HG03558 (cell line): ENCODE data around the gene ZNF878.
"Not testable (repeated sequence)": the region's sequence is repeated elsewhere in the genome, so short reads cannot be mapped to it uniquely, and the experiment has no call there.

Experiments
- ATAC-seq: cut with Tn5 transposase; IDR thresholded peaks from one replicate; pipeline ENCODE4 v1.9.1; 2021; ENCODE audit warnings: moderate number of reproducible peaks; ENCODE audit not compliant: unreplicated experiment; ENCODE audit errors: extremely low read depth

ZNF878 gene

DNA sequence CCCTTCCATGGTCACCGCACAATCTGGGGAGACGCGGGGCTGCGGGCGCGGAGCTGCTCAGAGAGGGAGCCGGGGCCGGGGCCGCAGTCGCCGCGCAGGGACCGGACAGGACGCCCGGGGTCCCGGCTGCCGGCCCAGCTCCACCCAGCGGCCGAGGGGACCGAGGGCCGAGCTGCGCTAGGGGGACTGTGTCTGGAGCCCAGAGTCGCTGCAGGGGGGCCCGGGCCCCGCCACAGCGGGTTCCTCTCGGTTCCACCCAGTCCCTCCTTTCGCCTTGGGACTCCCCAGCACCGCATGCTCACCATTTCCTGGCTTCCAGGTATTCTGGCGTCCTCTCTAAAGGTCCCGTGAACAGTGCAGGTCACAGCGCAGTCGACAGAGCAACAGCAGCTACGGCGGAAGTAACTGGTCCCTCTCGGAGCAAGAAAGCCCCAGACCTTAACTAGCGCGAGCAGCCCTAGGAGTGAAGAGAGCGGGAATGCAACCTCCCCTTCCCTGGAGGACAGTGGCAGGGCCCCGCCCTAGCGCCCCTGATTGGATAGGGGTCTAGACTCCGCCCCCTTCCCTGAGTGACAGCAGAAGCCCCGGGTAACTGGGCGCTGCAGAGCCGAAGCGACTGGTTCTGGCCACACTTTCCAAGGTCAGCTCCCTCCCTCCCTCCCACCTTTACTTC, at the start of gene ZNF878:
TSS of gene ZNF878 (minus strand) at position 465 of the 673 bp plus-strand sequence. CDS start at position 305, 160 bp downstream.
- ATAC-seq: peak; percentile 56

DNA sequence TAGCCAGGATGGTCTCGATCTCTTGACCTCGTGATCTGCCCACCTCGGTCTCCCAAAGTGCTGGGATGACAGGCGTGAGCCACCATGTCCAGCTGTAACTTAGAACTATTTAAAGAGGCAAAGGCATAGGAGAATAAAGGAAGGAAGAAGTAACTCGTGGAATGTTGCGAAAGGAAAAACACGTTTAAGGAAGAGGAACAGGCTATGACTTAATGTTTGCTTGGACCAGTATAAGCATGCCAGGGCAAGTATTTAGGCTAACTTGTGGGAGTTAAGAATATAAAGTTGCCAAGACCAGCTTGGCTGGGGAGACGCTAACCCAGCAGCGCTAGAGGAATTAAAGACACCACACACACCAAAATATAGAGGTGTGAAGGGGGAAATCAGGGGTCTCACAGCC, 45.3 kb upstream of the ZNF878 start:
- ATAC-seq: no peak

DNA sequence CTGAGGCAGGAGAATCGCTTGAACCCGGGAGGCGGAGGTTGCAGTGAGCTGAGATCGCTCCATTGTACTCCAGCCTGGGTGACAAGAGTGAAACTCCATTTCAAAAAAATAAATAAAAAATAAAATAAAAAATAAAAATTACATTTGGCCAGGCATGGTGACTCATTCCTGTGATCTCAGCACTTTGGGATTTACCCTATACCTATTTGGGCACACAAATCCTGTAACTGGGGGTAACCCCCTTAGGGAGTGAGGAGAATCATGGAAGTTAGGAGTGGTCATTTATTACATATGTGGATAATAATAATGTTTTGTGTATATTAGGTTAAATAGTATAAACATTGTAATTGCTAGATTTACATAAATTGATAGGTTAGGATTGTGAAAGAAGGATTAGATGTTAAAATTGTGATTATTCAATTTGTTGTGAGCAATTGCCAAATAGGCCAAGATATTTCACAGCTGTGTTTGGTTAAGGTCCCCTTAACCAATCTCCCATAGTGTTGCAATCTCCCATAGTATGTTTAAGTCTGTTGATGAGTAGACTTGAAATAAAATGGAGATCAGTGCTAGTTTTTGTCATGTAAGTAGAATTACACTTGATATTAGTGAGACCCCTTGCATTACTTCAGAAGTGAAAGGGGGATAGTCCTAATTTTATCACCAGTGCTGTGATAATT, 42.5 kb upstream of the ZNF878 start:
- ATAC-seq: no peak

DNA sequence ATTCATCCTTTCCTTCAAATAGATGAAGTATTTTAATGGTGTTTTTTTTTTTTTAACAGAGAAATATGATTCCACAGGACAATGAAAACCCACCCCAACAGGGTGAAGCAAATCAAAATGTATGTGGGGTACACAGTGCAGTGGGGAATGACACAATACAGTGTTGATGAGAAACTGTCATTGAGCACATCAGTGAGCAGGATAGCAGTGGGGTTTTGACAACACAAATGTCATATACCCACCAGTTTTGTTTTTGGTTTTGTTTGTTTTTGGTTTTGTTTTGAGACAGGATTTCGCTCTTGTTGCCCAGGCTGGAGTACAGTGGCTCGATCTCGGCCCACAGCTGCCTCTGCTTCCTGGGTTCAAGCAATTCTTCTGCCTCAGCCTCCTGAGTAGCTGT, 41.0 kb upstream of the ZNF878 start:
- no peak for ATAC-seq

DNA sequence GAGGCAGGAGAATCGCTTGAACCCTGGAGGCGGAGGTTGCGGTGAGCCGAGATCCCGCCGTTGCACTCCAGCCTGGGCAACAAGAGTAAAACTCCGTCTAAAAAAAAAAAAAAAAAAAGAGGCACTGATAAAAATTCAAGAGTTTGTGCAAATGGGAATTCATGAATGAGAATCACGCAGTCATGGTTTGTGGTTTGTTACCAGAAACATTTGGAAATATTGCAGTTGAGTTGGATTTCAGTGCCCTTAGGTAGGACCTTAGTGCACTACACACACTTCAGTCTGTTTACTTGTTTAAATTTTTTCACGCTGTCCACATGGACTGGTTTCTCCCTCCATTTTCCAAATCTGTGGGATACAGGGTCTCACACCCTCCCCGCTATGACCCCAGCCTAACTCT, 40.2 kb upstream of the ZNF878 start:
- no peak for ATAC-seq

DNA sequence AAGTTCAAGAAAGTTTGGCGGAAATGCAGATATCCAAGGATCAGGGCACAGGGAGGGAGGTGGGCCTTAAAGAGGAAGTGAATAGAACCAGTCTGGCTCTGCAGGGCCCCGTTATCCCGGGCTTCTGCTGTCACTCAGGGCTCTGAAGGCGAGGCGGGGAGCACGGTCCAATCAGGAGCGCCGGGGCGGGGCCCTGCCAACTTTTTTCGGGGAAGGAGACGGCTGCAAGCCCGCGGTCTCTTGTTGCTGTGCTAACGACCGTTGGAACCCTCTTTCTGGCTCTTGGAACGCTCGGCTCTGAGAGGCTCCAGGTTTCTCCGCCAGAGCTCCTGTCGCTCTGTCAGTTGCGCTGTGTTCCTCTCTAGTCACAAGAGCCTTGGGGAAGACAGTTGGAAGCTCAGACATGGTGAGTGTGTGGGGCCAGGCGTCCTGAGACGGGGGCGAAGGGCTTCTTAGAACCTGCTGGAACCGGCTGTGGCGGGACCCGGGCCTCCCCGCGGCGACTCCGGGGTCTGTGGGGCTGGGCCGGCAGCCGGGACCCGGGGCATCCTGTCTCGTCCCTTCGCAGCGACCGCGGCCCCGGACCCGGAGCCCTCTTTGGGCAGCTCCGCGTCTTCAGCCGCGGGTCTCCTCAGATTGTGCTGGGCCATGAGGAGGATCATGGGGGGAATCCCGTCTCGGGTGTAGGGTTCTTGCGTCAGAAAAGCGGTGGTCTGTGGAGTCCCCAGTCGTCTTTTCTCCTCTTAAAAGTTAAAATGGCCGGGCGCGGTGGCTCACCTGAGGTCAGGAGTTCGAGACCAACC, 39.5 kb upstream of the ZNF878 start:
- no peak for ATAC-seq

DNA sequence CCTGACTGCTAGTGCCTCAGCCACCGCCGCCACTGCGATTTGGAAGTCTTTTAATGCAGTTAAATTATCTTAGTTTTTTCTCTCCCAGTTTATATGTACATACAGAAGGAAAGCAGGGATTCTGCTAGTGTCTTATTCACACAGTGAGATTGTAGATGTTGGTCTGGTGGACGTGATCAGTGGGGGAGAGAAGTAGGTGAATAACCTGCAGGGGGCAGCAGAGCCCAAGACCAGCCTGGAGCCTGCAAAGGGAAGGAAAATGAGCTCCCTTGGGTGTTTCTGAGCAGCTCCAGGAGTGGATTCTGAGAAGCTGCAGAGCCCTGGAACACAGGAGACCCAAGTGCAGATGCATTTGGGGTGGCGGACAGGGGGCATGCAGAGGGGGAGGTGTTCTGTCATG, 38.0 kb upstream of the ZNF878 start:
- no peak for ATAC-seq

DNA sequence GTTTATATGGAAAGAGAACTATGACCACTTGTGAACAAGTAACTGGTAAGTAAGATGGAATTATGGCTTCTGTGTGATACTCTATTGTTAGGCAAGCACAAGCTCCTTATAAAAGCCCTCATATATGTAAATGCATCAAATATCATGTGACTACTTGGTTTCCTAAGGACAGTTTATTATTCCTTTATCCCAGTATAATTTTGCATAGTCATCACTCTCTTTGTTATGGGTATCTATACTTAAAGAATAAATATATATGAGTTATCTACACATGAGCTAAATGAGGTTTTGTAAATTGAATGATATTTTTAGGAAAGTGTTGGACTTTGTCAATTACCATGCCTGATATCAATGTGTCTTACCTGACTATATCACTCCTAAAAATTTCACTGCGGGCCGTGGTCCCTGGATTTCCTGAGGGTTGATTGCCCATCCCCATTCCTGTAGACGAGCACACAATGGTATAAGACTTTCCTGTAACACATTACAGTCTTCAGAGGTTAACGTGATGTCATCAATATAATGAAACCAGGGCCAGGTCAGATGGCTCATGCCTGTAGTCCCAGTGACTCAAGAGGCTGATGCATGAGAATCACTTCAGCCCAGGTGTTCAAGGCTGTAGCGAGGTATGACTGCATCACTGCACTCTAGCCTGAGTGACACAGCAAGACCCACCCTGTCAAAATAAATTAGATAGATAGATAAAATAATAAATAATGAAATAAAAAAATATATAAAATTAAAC, 32.5 kb upstream of the ZNF878 start:
- no peak for ATAC-seq

DNA sequence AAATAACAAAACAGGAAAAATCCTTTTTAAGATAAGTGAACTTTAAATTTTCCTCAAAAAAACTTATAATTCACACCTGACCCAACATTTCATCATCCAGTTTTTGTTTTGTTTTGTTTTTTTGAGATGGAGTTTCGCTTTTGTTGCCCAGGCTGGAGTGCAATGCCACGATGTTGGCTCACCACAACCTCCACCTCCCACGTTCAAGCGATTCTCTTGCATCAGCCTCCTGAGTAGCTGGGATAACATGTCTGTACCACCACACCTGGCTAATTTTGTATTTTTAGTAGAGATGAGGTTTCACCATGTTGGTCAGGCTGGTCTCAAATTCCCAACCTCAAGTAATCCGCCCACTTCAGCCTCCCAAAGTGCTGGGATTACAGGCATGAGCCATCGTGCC, 30.6 kb upstream of the ZNF878 start:
- not testable (repeated sequence) for ATAC-seq

DNA sequence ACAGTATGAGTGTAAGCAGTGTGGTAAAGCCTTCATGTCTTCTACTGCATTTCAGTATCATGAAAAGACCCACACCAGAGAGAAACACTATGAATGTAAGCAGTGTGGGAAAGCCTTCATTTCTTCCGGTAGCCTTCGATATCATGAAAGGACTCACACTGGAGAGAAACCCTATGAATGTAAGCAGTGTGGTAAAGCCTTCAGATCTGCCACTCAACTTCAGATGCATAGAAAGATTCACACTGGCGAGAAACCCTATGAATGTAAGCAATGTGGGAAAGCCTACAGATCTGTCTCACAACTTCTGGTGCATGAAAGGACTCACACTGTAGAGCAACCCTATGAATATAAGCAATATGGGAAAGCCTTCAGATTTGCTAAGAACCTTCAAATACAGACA, 24.6 kb upstream of the ZNF878 start:
- no peak for ATAC-seq

DNA sequence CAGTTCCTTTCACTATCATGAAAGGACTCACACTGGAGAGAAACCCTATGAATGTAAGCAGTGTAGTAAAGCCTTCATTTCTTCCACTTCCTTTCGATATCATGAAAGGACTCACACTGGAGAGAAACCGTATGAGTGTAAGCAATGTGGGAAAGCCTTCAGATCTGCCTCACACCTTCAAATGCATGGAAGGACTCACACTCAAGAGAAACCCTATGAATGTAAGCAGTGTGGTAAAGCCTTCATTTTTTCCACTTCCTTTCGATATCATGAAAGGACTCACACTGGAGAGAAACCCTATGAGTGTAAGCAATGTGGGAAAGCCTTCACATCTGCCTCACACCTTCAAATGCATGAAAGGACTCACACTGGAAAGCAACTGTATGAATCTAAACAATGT, 23.6 kb upstream of the ZNF878 start:
- ATAC-seq: not testable (repeated sequence)

DNA sequence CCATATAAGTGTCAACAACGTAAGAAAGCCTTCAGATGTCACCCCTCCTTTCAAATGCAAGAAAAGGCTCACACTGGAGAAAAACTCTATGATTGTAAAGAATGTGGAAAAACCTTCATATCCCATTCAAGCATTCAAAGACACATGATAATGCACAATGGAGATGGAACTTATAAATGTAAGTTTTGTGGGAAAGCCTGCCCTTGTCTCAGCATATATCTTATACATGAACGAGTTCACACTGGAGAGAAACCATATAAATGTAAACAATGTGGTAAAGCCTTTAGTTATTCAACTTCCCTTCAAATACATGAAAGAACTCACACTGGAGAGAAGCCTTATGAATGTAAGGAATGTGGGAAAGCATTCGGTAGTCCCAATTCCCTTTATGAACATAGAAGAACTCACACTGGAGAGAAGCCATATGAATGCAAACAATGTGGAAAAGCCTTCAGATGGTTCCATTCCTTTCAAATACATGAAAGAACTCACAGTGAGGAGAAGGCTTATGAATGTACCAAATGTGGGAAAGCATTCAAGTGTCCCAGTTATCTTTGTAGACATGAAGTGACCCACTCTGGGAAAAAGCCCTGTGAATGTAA, 22.9 kb upstream of the ZNF878 start:
- no peak for ATAC-seq

DNA sequence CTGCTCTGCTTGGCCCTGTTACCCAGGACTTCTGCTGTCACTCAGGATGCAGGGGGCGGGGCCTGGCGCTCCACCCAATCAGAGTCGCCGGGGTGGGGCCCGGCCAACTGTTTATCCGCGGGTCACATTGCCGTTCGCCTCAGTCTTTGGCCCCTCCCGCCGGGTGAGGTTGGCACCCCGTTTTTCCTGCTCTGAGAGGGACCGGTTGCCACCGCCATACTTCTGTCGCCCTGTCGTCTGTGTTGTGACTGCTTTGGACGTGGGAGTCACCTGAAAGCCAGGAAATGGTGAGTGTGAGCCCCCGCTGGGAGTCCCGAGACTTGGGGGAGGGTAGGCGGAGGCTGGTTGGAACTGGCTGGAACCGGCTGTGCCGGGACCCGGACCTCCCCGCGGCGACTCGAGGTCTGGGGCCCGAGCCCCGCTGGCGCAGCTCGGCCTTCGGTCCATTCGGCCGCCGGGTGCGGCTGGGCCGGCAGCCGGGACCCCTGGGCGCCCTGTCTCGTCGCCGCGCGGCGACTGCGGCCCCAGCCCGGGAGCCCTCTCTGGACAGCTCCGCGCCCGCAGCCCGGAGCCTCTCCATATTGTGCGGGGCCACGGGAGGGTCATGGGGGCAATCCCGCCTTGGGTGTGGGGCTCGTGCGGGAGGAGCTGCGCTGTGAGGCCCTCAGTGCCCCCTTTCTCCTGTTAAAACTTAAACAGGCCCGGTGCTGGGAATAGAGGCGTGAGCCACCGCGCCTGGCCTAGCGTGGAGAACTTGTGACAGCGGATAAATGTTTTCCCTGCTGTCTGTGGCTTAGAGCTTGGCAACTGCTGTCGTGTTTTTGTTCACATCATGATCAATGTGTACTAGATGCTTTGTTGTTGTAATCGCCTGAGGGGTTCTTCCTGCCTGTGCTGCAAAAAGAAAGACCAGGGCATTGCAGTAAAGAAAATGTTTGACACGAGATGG, 12.1 kb upstream of the ZNF878 start, which contains the start of gene ZNF844:
TSS of gene ZNF844 (plus strand) at position 142 of the 949 bp plus-strand sequence. CDS start at position 285, 143 bp downstream.
- no peak for ATAC-seq

DNA sequence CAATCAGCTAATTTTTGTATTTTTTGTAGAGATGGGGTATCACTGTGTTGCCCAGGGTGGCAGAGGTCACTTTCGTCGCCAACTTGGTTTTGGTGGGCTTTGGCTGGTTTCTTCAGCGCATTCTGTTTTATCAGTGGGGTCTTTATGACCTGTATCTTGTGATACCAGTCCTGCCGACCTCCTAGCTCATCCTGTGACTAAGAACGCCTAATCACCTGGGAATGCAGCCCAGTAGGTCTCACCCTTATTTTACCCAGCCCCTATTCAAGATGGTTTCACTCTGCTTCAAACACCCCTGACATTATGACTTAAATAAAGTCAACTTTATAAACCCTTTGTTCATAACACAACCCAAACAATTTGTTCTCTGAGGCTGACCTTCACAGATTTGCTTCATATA, 3.0 kb upstream of the ZNF878 start:
- ATAC-seq: no peak

DNA sequence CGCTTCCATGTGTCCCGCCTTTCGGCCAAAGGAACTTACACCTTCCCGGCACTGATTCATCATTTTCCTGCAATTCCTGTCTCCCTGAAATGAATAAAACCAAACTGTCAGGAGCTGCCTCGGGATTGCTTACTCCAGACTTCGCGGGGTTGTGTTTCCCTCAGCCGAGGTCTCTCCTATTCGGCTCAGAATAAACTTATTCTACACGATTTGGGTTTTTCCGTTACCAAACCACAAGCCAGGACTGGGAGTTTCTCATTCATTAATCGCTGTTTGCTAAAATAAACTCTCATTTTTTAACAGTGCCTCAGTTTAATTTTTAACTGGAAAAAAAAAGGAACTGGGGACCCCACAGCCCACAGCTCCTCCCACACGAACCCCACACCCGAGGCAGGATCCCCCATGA, 667 bp downstream of the ZNF878 start:
- no peak for ATAC-seq

DNA sequence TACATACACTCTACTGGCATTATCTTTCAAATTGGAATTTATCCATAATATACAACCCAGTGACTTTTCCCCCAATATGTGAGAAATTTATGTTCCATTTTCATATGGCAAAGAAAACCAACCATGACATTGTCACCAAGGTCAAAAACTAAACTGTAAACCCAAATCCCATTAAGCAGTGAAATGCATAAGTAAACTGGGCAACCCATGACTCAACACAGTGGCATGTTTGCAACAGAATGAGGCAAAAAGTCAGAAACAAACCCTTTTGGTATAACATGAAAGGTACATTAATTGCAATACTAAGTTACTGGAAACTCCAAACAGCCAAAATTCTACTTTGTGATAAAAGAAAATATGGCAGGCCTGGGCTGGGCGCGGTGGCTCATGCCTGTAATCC, 4.9 kb downstream of the ZNF878 start:
- ATAC-seq: no peak

DNA sequence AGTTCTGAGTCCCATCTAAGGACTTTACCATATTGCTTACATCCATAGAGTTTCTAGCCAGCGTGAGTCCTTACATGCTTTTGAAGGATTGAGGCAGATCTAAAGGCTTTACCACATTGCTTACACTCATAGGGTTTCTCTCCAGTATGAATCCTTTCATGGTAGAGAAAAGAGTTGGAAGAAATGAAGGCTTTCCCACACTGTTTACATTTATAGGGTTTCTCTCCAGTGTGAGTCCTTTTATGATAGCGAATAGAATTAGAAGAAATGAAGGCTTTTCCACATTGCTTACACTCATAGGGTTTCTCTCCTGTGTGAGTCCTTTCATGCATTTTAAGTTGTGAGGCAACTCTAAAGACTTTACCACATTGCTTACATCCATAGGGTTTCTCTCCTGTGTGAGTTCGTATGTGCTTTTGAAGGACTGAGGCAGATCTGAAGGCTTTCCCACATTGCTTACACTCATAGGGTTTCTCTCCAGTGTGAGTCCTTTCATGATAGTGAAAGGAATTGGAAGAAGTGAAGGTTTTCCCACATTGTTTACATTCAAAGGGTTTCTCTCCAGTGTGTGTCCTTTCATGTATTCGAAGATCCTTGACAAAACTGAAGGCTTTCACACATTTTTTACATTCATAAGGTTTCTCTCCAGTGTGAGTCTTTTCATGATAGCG, 8.9 kb downstream of the ZNF878 start:
- no peak for ATAC-seq

DNA sequence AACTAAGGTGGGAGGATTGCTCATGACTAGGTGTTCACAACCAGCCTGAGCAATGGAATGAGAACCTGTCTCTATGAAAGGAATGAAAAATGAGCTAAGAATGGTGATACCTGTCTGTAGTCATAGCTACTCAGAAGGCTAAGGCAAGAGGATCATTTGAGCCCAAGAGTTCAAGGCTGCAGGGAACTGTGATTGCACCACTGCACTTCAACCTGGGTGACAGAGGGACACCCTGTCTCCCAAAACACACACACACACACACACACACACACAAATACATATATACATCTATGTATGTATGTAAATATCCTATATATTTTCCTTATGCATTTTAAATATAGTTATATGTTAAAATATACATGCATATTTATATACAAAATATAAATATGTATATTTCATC, 9.9 kb downstream of the ZNF878 start:
- no peak for ATAC-seq
